DND-41 (cell line): Measurements from ENCODE around the gene IRS2.

ENCODE experiments used
- CTCF ChIP-seq: IDR thresholded peaks from 2 replicates; pipeline ENCODE4 v1.5.1; 2012; ENCODE audit warnings: borderline replicate concordance, low read length, moderate library complexity, mild to moderate bottlenecking; ENCODE audit not compliant: poor library complexity, severe bottlenecking; ENCODE audit errors: extremely low read depth
- EZH2 ChIP-seq: IDR thresholded peaks from 3 replicates; pipeline ENCODE4 v1.6.1; 2012; ENCODE audit warnings: borderline replicate concordance, low read depth, mild to moderate bottlenecking, moderate library complexity, low read length, inconsistent platforms; ENCODE audit not compliant: severe bottlenecking

DNA sequence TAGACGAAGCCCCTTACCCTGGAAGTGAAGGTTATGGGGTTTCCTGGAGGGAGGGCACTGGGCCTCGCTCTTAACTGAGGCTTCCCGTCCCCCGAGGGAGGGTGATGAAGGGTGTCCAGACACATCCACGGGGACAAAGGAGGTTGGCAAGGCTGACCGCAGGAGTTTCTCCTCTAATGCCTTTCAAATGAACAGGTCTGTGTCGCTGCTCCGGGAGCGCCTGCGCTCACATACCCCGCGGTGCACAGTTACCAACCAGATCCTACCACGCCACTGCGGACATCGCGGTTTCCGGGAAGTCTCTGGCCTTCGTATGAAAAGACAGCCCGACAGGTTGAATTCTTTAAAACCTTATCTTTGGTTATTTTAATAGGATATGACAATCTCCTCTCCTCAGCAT is 41.3 kb downstream of the IRS2 start:
- TF ChIP-seq CTCF (no peak), EZH2 (no peak)
